Measurements from ENCODE around the gene MOSMO. TPM values are rescaled to one million over a fixed set of nuclear protein-coding genes. Genes with fewer than 3 reads are reported as not detected.
A peak's percentile ranks its signal among the peaks of the same experiment; 100 is the strongest.

MOSMO gene
- total and polyA plus RNA-seq, 5 donors: 10.4 to 14.8 (median 12.0) TPM

GRCh38 chr16:21986692-21987246 is 21.1 kb upstream of the MOSMO start:
- H3K4me1 ChIP-seq (ENCODE audit: control insufficient read depth, insufficient read depth, low read length): peaks cover 11% of the 10 kb centered on the region
- intact Hi-C loops (cut with DNase I): no loop called here
- ATAC-seq: peak; percentile 39 to 64

GRCh38 chr16:21987498-21987897 is 20.4 kb upstream of the MOSMO start:
- Histone ChIP-seq H3K27me3 (ENCODE audit: control insufficient read depth, insufficient read depth) (no peaks in the 10 kb centered on the region), H3K4me3 (ENCODE audit: low read length) (no peak overlapping the region), H3K9me3 (ENCODE audit: control insufficient read depth, low read length) (no peaks in the 10 kb centered on the region), H3K27ac (ENCODE audit: low read length) (peak overlapping the region; percentile 7), H3K4me1 (ENCODE audit: control insufficient read depth, insufficient read depth, low read length) (peaks cover 11% of the 10 kb centered on the region)
- no peak for DNase-seq
- intact Hi-C loops (cut with DNase I): no loop called here
- ATAC-seq: peak; percentile 41 to 57
- 29% methylated on average over 2 of the region's 2 CpGs for WGBS

More at GRCh38 chr16:21986692-21987246, 21.1 kb upstream of the MOSMO start:
- H3K9me3 ChIP-seq (ENCODE audit: control insufficient read depth, low read length): no peaks in the 10 kb centered on the region
- no peak overlapping the region for H3K27ac ChIP-seq (ENCODE audit: low read length)
- no peaks in the 10 kb centered on the region for H3K27me3 ChIP-seq (ENCODE audit: control insufficient read depth, insufficient read depth)
- no peak for DNase-seq
- no peak overlapping the region for H3K4me3 ChIP-seq (ENCODE audit: low read length)
- WGBS: 71% methylated on average over 4 of the region's 4 CpGs

- H3K4me1 ChIP-seq (ENCODE audit: control insufficient read depth, insufficient read depth, low read length): peaks cover 11% of the 10 kb centered on the region
Measured at GRCh38 chr16:21989133-21989532, 18.8 kb upstream of the MOSMO start.

GRCh38 chr16:21989751-21990150 is 18.2 kb upstream of the MOSMO start:
- Histone ChIP-seq H3K4me1 (ENCODE audit: control insufficient read depth, insufficient read depth, low read length) (peaks cover 11% of the 10 kb centered on the region), H3K27me3 (ENCODE audit: control insufficient read depth, insufficient read depth) (no peaks in the 10 kb centered on the region), H3K27ac (ENCODE audit: low read length) (no peak overlapping the region), H3K9me3 (ENCODE audit: control insufficient read depth, low read length) (no peaks in the 10 kb centered on the region), H3K4me3 (ENCODE audit: low read length) (no peak overlapping the region)
- ATAC-seq: no peak
- whole genome bisulfite sequencing: 92% methylated on average over 2 of the region's 2 CpGs
- intact Hi-C loops (cut with DNase I): no loop called here
- no peak for DNase-seq

More at GRCh38 chr16:21989133-21989532, 18.8 kb upstream of the MOSMO start:
- no peaks in the 10 kb centered on the region for H3K27me3 ChIP-seq (ENCODE audit: control insufficient read depth, insufficient read depth)
- intact Hi-C loops (cut with DNase I): no loop called here
- H3K27ac ChIP-seq (ENCODE audit: low read length): no peak overlapping the region
- no peak for ATAC-seq
- H3K9me3 ChIP-seq (ENCODE audit: control insufficient read depth, low read length): no peaks in the 10 kb centered on the region
- 52% methylated on average over 5 of the region's 5 CpGs for WGBS
- no peak overlapping the region for H3K4me3 ChIP-seq (ENCODE audit: low read length)
- no peak for DNase-seq

- intact Hi-C loops (cut with DNase I): no loop called here
- DNase-seq: no peak
- no peak overlapping the region for H3K4me3 ChIP-seq (ENCODE audit: low read length)
- H3K9me3 ChIP-seq (ENCODE audit: control insufficient read depth, low read length): no peaks in the 10 kb centered on the region
- no peaks in the 10 kb centered on the region for H3K27me3 ChIP-seq (ENCODE audit: control insufficient read depth, insufficient read depth)
- H3K4me1 ChIP-seq (ENCODE audit: control insufficient read depth, insufficient read depth, low read length): peaks cover 11% of the 10 kb centered on the region
- WGBS: 35% methylated on average over 3 of the region's 3 CpGs
- no peak for ATAC-seq
- no peak overlapping the region for H3K27ac ChIP-seq (ENCODE audit: low read length)
Measured at GRCh38 chr16:21990381-21990944, 17.4 kb upstream of the MOSMO start.

GRCh38 chr16:21991621-21992020 is 16.3 kb upstream of the MOSMO start:
- Histone ChIP-seq H3K27me3 (ENCODE audit: control insufficient read depth, insufficient read depth) (no peaks in the 10 kb centered on the region), H3K4me1 (ENCODE audit: control insufficient read depth, insufficient read depth, low read length) (peaks cover 9% of the 10 kb centered on the region), H3K27ac (ENCODE audit: low read length) (no peak overlapping the region), H3K4me3 (ENCODE audit: low read length) (no peak overlapping the region), H3K9me3 (ENCODE audit: control insufficient read depth, low read length) (no peaks in the 10 kb centered on the region)
- WGBS: 77% methylated on average over 6 of the region's 6 CpGs
- ATAC-seq (no peak), DNase-seq (no peak)
- intact Hi-C loops (cut with DNase I): no loop called here

- 86% methylated on average over 13 of the region's 13 CpGs for WGBS
- ATAC-seq (no peak), DNase-seq (no peak)
- intact Hi-C loops (cut with DNase I): no loop called here
- H3K27me3 ChIP-seq (ENCODE audit: control insufficient read depth, insufficient read depth): no peaks in the 10 kb centered on the region
- H3K4me1 ChIP-seq (ENCODE audit: control insufficient read depth, insufficient read depth, low read length): peaks cover 4% of the 10 kb centered on the region
- no peak overlapping the region for H3K27ac ChIP-seq (ENCODE audit: low read length)
- no peaks in the 10 kb centered on the region for H3K9me3 ChIP-seq (ENCODE audit: control insufficient read depth, low read length)
- no peak overlapping the region for H3K4me3 ChIP-seq (ENCODE audit: low read length)
Measured at GRCh38 chr16:21994856-21995465, 12.9 kb upstream of the MOSMO start.

- no peak for ATAC-seq
- H3K27ac ChIP-seq (ENCODE audit: low read length): peak overlapping the region; percentile 42
- no peak for DNase-seq
- H3K27me3 ChIP-seq (ENCODE audit: control insufficient read depth, insufficient read depth): no peaks in the 10 kb centered on the region
- no peaks in the 10 kb centered on the region for H3K9me3 ChIP-seq (ENCODE audit: control insufficient read depth, low read length)
- peaks cover 3% of the 10 kb centered on the region for H3K4me1 ChIP-seq (ENCODE audit: control insufficient read depth, insufficient read depth, low read length)
- WGBS: 75% methylated on average over 9 of the region's 9 CpGs
- H3K4me3 ChIP-seq (ENCODE audit: low read length): no peak overlapping the region
- intact Hi-C loops (cut with DNase I): no loop called here
Measured at GRCh38 chr16:21996923-21997696, 10.8 kb upstream of the MOSMO start.

GRCh38 chr16:21997697-21998480 is 10.0 kb upstream of the MOSMO start:
- no peak overlapping the region for H3K4me3 ChIP-seq (ENCODE audit: low read length)
- H3K4me1 ChIP-seq (ENCODE audit: control insufficient read depth, insufficient read depth, low read length): peaks cover 3% of the 10 kb centered on the region
- H3K27me3 ChIP-seq (ENCODE audit: control insufficient read depth, insufficient read depth): no peaks in the 10 kb centered on the region
- WGBS: 79% methylated on average over 7 of the region's 7 CpGs
- DNase-seq: no peak
- no peaks in the 10 kb centered on the region for H3K9me3 ChIP-seq (ENCODE audit: control insufficient read depth, low read length)
- H3K27ac ChIP-seq (ENCODE audit: low read length): peak overlapping the region; percentile 70
- intact Hi-C loops (cut with DNase I): no loop called here
- no peak for ATAC-seq

GRCh38 chr16:22001591-22001990 is 6.3 kb upstream of the MOSMO start:
- Histone ChIP-seq H3K9me3 (ENCODE audit: control insufficient read depth, low read length) (no peaks in the 10 kb centered on the region), H3K4me3 (ENCODE audit: low read length) (no peak overlapping the region), H3K27me3 (ENCODE audit: control insufficient read depth, insufficient read depth) (no peaks in the 10 kb centered on the region), H3K27ac (ENCODE audit: low read length) (no peak overlapping the region), H3K4me1 (ENCODE audit: control insufficient read depth, insufficient read depth, low read length) (peaks cover 3% of the 10 kb centered on the region)
- intact Hi-C loops (cut with DNase I): loop anchor here (2.0 to 10.0 kb wide), 6 partner anchors 71 to 293 kb away; partner anchors contain the start of gene POLR3E (in 1 of the 4)
- DNase-seq (no peak), ATAC-seq (no peak)
- WGBS: 42% methylated on average over 1 of the region's 1 CpG
